HG02943 (cell line): ENCODE data around the gene PAX5.

Source experiments
- ATAC-seq: cut with Tn5 transposase; IDR thresholded peaks from one replicate; pipeline ENCODE4 v1.9.1; 2021; ENCODE audit warnings: mild to moderate bottlenecking, low read depth, moderate library complexity; ENCODE audit not compliant: unreplicated experiment

Gene PAX5

GRCh38 chr9:36791222-36791950, 242.7 kb downstream of the PAX5 start:
- no peak for ATAC-seq

GRCh38 chr9:36789886-36790285, 244.2 kb downstream of the PAX5 start:
- ATAC-seq: no peak

GRCh38 chr9:36788534-36788933, 245.5 kb downstream of the PAX5 start:
- no peak for ATAC-seq

- ATAC-seq: no peak
Measured at GRCh38 chr9:36787709-36788108, 246.4 kb downstream of the PAX5 start.
